GM12872 (cell line): ENCODE measurements around the gene SCIN.
A peak's percentile ranks its signal among the peaks of the same experiment; 100 is the strongest.

Experiments used
- TF ChIP-seq, protein P1 (sequence below): IDR thresholded peaks from 3 replicates; pipeline ENCODE4 v1.5.1; 2011; ENCODE audit warnings: low read depth, mild to moderate bottlenecking, low read length, moderate library complexity; ENCODE audit not compliant: insufficient read depth

The SCIN gene

DNA sequence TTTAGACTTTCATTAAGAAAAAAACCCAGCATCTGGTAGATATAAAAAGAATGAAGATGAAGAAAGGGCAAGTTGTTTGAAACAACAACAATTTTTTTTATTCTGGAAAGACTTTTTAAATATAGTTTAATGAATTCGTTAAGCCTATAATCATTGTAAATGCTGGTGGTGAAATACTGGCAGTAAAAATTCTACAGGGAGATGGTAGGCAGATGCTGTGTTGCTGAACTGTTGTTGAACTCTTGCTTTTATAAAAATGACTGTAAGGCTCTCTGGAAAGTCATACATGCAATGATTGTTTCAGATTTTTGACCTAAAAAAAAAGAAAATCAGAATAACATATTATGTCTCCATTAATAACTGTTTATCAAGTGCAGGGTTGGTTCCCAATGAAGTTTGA, 39.0 kb downstream of the SCIN start:
- TF ChIP-seq, protein P1, sequence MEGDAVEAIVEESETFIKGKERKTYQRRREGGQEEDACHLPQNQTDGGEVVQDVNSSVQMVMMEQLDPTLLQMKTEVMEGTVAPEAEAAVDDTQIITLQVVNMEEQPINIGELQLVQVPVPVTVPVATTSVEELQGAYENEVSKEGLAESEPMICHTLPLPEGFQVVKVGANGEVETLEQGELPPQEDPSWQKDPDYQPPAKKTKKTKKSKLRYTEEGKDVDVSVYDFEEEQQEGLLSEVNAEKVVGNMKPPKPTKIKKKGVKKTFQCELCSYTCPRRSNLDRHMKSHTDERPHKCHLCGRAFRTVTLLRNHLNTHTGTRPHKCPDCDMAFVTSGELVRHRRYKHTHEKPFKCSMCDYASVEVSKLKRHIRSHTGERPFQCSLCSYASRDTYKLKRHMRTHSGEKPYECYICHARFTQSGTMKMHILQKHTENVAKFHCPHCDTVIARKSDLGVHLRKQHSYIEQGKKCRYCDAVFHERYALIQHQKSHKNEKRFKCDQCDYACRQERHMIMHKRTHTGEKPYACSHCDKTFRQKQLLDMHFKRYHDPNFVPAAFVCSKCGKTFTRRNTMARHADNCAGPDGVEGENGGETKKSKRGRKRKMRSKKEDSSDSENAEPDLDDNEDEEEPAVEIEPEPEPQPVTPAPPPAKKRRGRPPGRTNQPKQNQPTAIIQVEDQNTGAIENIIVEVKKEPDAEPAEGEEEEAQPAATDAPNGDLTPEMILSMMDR: no peak

DNA sequence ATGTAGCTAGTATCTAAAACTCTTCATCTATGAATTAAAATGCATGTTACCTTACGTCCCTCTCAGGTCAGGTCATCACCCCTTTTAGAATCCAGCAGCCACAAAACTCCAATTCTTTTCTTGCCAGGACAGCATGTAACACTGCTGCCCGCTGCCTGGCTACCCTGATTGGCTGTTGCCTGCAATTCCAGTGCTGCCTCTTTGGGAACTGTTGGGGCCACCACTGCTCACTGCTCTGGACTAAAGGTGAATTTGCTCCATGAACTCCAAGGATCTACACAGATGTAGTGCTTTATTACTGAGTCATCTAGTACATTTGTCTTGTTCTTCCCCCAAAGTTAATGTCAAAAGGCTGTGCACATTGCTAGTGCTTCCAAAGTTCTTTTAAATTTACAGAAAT, 40.4 kb downstream of the SCIN start:
- TF ChIP-seq, protein P1: no peak

DNA sequence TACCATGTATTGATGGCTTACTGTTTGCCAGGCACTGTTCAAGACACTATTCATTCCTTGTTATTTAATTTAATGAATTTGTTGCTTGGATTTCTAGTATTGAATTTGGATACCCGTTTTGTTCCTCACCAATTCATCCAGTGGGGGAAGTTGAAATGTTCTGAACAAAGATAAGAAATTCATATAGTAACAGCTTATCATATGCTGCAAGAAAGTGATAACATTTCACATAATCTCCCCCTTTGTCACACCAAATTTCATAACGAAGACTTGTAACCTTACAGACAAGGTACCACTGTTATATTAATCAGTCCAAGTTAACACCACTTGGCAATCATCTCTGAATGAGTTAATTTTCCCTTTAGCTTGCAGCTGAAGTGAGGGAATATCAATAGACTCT, 42.1 kb downstream of the SCIN start:
- TF ChIP-seq, protein P1: no peak

DNA sequence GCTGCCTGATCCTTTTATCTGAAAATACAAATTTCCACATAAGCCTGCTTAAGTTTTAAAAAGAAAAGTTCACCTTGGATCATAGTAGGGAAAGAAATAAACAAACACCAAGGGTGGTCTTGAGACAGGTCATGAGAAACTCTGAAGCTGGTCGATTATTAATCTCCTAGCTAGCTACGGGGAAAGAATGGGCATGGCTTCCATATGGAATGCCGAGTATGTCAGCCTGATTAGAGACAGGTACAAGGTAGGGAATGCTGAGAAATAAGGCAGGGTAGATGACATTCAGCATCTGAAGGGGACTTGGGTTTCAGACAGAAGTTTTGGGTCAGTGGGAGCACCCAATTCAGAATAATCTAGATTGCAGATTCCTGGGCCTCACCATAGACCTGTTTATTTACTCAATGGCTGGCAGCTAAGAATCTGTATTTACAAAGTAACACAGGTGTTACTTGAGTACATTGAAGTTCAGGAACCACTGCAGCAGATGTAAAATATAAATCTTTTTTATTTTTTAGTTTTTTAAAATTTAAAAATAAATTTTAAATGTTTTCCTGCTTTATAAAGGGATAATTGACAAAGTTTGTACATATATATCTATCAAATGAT, 49.0 kb downstream of the SCIN start:
- TF ChIP-seq, protein P1: no peak

DNA sequence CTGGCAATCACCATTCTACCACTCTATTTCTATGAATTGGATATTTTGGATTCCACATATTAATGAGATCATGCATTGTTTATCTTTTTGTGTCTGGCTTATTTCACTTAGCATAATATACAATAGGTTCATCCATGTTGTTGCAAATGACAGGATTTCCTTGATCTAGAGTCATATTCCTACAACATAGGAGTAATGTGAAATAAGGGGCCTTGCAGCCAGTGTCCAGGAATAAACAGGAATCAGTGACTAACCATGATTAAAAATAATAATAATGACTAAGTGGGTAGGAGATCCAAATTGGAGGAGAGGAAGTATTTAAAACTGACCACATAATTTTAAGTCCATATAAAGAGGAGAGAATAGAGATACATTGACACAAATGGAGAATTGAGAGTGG, 49.9 kb downstream of the SCIN start:
- TF ChIP-seq, protein P1: no peak

DNA sequence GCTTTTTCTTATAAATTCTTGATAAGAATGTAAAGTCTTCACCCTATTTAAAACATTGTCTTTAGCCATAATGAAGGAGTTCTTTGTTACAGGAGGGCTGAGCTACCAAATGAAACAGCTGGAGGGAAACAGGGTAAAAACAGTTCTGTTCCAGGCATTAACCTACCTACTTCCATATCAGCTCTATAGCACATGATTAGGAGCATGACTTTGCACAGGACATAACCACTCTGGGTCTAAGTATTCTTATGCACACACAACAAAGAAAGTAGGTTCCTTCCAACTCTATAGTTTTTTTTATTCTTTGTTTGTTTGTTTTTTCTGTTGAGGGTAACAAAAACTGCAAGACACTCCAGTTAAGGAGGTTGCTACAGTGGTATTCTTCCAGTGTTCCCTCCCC, 52.7 kb downstream of the SCIN start:
- TF ChIP-seq, protein P1: no peak

DNA sequence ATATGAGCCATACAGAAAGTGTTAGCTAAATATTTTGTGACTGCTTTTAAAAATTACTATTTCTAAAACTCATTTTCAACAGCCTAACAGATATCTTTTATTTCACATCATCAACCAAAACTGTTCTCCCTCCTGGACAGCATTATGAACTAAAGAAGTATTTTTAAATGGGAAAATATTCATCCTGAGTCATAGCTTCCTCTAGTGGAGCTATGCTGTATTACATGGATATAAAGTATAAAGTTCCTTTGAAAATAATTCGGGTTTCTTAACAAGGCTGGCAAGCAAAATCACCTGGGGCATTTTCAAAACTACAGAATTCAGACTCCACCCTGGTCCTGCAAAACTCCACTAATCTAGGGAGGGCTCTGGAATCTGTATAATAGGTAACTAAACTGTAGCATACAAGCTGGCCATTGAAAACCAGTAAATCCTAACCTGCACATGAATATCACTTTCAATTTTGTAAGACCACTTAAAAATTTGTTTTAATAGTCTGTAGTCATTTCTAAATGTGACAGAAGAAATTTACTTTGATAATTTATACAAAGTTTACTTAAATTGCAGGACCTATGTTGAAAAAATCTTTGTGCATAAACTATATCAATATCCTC, 53.5 kb downstream of the SCIN start:
- TF ChIP-seq, protein P1: peak; percentile 70
